HG02840 (cell line): ENCODE results near the gene SNX6.
"Not testable (repeated sequence)": the region's sequence is repeated elsewhere in the genome, so short reads cannot be mapped to it uniquely, and the experiment has no call there.

ENCODE experiments used
- ATAC-seq: cut with Tn5 transposase; IDR thresholded peaks from one replicate; pipeline ENCODE4 v1.9.1; 2021; ENCODE audit warnings: mild to moderate bottlenecking, moderate library complexity, moderate number of reproducible peaks; ENCODE audit not compliant: unreplicated experiment, low FRiP score

SNX6 gene

GRCh38 chr14:34640826-34641225 lies 10.9 kb upstream of the SNX6 start:
- no peak for ATAC-seq

- not testable (repeated sequence) for ATAC-seq
These were observed 4.4 kb upstream of the SNX6 start for GRCh38 chr14:34634360-34634771.

GRCh38 chr14:34633742-34634141 lies 3.8 kb upstream of the SNX6 start:
- no peak for ATAC-seq

DNA sequence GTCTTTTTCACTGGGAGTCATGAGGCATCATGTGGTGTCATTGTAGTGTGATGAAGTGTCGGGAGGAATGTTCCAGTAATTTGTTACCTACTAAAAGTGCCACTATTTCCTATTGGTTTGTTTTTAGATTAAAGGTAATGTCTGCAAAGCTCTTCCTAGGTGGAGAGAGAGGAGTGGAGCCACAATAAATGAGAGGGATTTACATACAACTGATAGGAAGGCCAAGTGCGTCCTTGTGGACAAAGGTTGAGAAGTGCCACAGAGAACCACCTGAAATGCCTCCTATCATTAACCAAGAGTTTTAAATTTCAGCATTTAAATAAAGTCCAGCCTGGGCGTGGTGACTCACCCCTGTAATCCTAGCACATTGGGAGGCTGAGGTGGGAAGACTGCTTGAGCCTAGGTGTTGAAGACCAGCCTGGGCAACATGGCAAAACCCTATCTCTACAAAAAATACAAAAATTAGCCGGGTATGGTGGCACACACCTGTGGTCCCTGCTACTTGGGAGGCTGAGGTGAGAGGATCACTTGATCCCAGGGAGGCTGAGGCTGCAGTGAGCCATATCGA lies 2.5 kb upstream of the SNX6 start:
- no peak for ATAC-seq

- ATAC-seq: no peak
These were observed 648 bp downstream of the SNX6 start for GRCh38 chr14:34629344-34629656.

DNA sequence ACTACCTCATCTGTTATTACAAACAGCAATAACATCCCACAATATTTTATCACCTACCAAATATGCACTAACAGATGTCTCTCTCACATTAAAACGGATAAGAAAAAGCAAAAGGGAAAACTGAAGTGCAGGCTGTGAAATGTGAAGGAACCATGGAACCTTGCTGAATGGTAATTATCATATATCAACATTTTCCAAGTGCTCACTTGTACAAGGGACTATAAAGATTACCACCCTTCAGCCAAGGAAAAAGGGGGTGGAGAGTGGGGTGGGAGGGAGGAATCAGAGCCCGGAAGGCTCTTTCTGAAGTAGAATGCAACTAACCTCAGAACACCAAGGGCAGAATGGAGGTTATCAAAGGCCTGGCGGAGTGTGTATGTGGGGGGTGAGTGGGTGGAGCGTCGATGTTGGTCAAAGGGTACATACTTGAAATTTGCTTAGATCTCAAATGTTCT lies 1.2 kb downstream of the SNX6 start:
- no peak for ATAC-seq

DNA sequence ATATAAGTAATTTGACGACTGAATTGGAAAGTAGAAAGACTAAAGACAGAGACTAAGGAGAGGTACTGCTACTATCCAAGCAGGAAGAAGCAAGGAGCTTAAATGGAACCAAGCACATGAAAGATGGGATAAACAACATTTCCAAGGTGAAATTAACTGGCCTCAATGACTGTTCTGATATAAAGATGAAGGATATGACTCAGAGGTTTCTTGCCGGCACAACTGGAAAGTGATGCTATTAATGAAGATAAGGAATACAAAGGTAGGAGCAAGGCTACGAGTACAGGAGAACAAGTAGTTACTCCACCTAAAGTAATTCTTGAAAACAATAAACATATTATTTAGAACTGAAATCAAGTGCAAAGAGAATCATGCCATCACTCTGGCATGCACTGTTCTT lies 6.4 kb downstream of the SNX6 start:
- ATAC-seq: no peak

- no peak for ATAC-seq
These were observed 9.1 kb downstream of the SNX6 start for GRCh38 chr14:34620839-34621238.

DNA sequence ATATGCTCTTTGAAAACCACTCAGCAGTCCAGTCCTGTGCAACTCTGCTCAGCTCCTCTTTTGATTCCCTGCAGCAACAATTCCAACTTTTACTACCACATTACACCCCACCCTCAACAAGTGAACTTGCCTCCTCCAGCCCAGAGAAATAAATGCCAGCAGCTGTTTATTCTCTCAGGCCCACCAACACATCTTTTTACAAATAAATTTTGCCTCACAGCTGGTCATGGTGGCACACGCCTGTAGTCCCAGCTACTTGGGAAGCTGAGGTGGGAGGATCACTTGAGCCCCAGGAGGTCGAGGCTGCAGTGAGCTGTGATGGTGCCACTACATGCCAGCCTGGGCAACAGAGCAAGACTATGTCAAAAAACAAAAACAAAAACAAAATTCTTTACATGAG lies 9.8 kb downstream of the SNX6 start:
- ATAC-seq: no peak

GRCh38 chr14:34619471-34619870 lies 10.5 kb downstream of the SNX6 start:
- ATAC-seq: no peak

GRCh38 chr14:34616360-34616759 lies 13.6 kb downstream of the SNX6 start:
- ATAC-seq: no peak

GRCh38 chr14:34615507-34615906 lies 14.4 kb downstream of the SNX6 start:
- ATAC-seq: no peak

DNA sequence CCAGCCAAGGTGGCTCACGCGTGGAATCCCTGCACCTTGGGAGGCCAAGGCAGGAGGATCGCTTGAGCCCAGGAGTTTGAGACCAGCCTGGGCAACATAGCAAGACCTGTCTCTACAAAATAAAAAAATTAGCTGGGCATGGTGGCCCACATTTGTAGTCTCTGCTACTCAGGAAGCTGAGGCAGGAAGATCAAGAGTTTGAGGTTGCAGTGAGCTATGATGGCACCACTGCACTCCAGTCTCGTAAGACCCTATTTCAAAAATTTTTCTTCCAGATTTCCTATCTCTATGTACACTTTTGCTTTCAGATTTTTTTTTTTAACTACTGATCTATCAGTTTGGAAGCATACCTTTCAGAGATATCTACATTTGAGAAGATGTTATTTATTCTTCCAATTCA lies 15.3 kb downstream of the SNX6 start:
- no peak for ATAC-seq

DNA sequence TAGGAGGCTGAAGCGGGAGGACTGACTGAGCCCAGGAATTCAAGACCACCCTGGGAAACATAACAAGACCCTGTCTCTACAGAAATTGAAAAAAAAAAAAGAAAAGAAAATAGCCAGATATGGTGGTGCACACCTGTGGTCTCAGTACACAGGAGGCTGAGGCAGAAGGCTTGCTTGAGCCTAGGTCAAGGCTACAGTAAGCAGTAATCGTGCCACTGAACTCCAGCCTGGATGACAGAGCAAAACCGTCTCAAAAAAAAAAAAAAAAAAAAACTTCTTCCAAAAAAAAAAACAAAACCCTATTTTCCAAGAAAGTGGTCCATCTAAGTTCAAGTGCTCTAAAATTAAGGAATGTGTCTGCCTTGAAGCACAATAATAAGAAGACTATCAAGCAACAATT lies 19.8 kb downstream of the SNX6 start:
- no peak for ATAC-seq

GRCh38 chr14:34605461-34605860 lies 24.5 kb downstream of the SNX6 start:
- no peak for ATAC-seq

- ATAC-seq: no peak
These were observed 25.0 kb downstream of the SNX6 start for GRCh38 chr14:34604995-34605394.

DNA sequence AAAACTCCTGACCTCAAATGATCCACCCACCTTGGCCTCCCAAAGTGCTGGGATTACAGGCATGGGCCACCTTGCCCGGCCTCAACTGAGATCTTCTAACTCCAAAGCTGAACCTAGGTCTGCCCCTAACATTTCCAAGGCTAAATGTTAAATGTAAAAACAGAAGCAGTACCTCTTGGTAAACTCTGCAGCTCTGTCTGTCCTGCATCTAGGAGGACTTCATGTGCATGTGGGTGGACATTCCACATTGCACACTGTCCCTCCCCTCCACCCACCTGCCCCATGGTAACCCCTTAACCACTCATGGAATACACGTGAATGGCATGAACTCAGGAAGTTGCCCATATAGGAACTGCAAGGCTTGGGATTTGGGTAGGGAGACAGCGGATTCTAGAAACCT lies 33.1 kb downstream of the SNX6 start:
- no peak for ATAC-seq

DNA sequence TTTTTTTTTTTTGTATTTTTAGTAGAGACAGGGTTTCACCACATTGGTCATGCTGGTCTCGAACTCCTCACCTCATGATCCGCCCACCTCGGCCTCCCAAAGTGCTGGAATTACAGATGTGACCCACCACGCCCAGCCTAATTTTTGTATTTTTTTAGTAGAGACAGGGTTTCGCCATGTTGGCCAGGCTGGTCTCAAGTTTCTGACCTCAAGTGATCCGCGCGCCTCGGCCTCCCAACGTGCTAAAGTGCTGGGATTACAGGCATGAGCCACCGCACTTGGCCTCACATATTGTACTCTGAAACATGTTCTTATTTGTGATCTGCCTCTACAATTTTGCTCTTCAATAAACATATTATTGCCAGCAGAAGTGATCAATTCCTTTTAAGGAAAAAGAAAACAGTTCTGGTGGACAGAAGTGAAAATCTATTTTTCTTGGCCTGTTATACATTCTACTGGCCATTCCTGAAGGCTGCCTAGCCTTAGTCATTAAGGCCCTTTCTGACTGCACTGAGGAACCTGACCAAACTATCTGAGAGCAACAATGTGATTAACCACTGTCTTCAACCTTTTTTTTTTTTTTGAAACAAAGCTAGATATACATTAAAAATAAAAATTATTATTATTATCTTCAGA lies 36.1 kb downstream of the SNX6 start:
- no peak for ATAC-seq

DNA sequence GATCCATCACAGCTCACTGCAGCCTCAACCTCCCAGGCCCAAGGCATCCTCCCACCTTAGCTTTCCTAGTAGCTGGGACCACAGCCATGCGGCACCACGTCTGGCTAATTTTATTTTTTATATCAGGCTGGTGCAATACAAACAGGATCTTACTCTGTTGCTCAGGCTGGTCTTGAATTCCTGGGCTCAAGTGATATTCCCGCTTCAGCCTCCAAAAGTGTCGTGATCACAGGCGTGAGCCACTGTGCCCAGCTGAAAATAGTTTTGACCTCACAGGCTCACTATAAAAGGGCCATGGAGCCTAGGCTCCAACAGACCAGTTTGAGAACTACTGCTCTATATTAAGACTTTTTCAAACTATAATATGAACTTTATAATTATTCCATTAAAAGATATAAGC lies 37.3 kb downstream of the SNX6 start:
- no peak for ATAC-seq

DNA sequence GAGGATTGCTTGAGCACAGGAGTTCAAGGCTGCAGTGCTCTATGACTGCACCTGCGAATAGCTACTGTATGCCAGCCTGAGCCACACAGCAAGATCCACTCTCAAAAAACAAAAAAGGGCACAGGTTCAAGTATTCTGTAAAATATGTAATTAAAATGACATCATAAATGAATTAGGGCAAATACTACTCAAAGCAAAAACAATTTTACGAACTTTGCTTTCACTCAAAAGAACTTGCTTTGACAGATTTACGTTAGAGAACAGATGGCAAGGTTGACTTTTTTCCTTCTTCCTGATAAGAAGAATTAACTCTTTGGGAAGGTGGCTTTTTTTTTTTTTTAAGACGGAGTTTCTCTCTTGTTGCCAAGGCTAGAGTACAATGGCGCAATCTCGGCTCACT lies 46.4 kb downstream of the SNX6 start:
- ATAC-seq: no peak

- no peak for ATAC-seq
These were observed 47.7 kb downstream of the SNX6 start for GRCh38 chr14:34582117-34582680.

- ATAC-seq: no peak
These were observed 49.6 kb downstream of the SNX6 start for GRCh38 chr14:34580381-34580780.
